Endodermal cell (in vitro differentiated cells): ENCODE results near the gene SOX15. TPM values are rescaled to one million over a fixed set of nuclear protein-coding genes. Genes with fewer than 3 reads are reported as not detected.

Experiments used
- DNase-seq: peaks from one replicate; pipeline ENCODE4 v3.0.0-alpha.2; 2017
- H3K27ac ChIP-seq: 2 replicates; pipeline ENCODE4 v1.5.1; 2013; ENCODE audit warnings: mild to moderate bottlenecking, low read depth, low read length, moderate library complexity
- H3K27me3 ChIP-seq: 2 replicates; pipeline ENCODE4 v1.6.1; 2013; ENCODE audit warnings: mild to moderate bottlenecking, low read length, moderate library complexity; ENCODE audit not compliant: insufficient read depth, control insufficient read depth, poor library complexity, severe bottlenecking
- H3K36me3 ChIP-seq: 2 replicates; pipeline ENCODE4 v1.7.0; 2013; ENCODE audit warnings: mild to moderate bottlenecking, low read length, moderate library complexity; ENCODE audit not compliant: control insufficient read depth, insufficient read depth
- H3K4me1 ChIP-seq: one replicate; pipeline ENCODE4 v1.7.0; 2013; ENCODE audit warnings: low read length; ENCODE audit not compliant: control insufficient read depth, insufficient read depth
- H3K4me3 ChIP-seq: 2 replicates; pipeline ENCODE4 v1.5.1; 2013; ENCODE audit warnings: mild to moderate bottlenecking, low read length, moderate library complexity
- H3K9ac ChIP-seq: 2 replicates; pipeline ENCODE4 v1.6.1; 2013; ENCODE audit warnings: mild to moderate bottlenecking, low read length, moderate library complexity; ENCODE audit not compliant: poor library complexity, severe bottlenecking; ENCODE audit errors: extremely low read depth
- H3K9me3 ChIP-seq: 2 replicates; pipeline ENCODE4 v1.6.1; 2013; ENCODE audit warnings: mild to moderate bottlenecking, low read length, moderate library complexity; ENCODE audit not compliant: control insufficient read depth
- H3K27ac Mint-ChIP-seq: 2 replicates; pipeline ENCODE4 v1.8.0; 2020; ENCODE audit warnings: mixed read lengths
- H3K27me3 Mint-ChIP-seq: 2 replicates; pipeline ENCODE4 v1.8.0; 2021; ENCODE audit warnings: mild to moderate bottlenecking, mixed read lengths; ENCODE audit not compliant: insufficient read depth
- H3K36me3 Mint-ChIP-seq: 2 replicates; pipeline ENCODE4 v1.8.0; 2020; ENCODE audit warnings: low read depth, mixed read lengths
- H3K4me1 Mint-ChIP-seq: 2 replicates; pipeline ENCODE4 v1.8.0; 2020; ENCODE audit warnings: mixed read lengths
- H3K4me3 Mint-ChIP-seq: 2 replicates; pipeline ENCODE4 v1.8.0; 2020; ENCODE audit warnings: mild to moderate bottlenecking, moderate library complexity, mixed read lengths
- H3K9me3 Mint-ChIP-seq: 2 replicates; pipeline ENCODE4 v1.8.0; 2020; ENCODE audit warnings: mild to moderate bottlenecking, mixed read lengths
- WGBS, 2 experiments: methylation state at CpG; one replicate each; pipeline versions ENCODE4 v1.1.5 to v1.1.7; 2013; ENCODE audit warnings: missing lambda C conversion rate in 2 of 2, mixed read lengths in 1 of 2; ENCODE audit not compliant: insufficient coverage in 1 of 2, insufficient read length in 1 of 2; 5-methylcytosine and 5-hydroxymethylcytosine counted together
- total RNA-seq, 2 donors: library from RNA; stranded (reverse); fragmentation: NEBNext Ultra II Directional in 1 of 2; extraction: Animal tissue kit (Norgen Biotek cat#: 25700) in 1 of 2; gene quantifications; 2 replicates in 1 of 2; 3 replicates in 1 of 2; pipeline ENCODE4 v1.2.1, GENCODE V29; 2021
- TF ChIP-seq, protein P1 (sequence below): fragments of 200-600 bp; sonication (generic); conservative IDR thresholded peaks from 2 replicates; pipeline ENCODE4 v1.5.0; 2021; ENCODE audit warnings: antibody characterized with exemption, mild to moderate bottlenecking

Gene SOX15
- total RNA-seq, 2 donors from 2014 or later: 6.4 to 7.3 TPM

DNA sequence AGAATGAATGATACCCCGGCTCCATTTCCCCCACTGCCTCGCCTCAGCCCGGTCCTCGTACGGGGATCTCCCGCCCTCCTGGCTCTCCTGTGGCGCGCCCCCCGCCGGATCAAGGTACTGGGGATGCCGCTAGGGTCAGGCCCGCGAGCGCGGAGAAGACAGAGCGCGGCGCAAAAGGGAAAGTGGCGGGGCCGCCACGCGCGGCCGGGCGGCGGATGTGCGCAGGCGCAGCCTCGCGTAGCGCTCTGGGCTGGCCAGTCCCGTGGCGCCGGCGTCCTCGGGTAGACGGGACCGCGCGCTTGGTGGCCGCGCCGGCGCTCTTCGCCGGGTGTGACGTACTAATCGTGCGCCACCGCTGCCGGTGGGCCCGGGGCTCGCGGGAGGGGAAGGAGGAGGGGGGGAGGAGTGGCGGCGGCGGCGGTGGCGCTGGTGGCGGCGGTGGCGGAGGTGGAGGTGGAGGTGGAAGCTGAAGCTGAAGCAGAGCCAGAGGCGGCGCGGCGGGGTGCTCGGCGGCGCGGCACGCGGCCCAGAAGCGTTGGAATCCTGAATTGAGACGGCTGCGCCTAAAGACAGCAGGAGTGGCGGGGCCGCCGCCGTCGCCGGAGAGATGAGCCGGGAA lies 28.2 kb downstream of the SOX15 start, which contains the start of gene SENP3:
Gene SENP3, plus strand, starts transcription at position 331 of the 619 bp plus-strand sequence. CDS start 1,158 bp downstream, outside the sequence.
- H3K9me3 ChIP-seq: no peaks in the 10 kb centered on the region
- Mint-ChIP-seq H3K4me1 (peaks cover 33% of the 10 kb centered on the region), H3K4me3 (peak within 1 kb of the TSS; percentile 79), H3K27ac (peak within 1 kb of the TSS; percentile 98), H3K27me3 (no peaks in the 10 kb centered on the region), H3K9me3 (no peaks in the 10 kb centered on the region), H3K36me3 (peaks cover 27% of the 10 kb centered on the region)
- no peaks in the 10 kb centered on the region for H3K27me3 ChIP-seq
- H3K9ac ChIP-seq: peak within 1 kb of the TSS; percentile 75
- H3K27ac ChIP-seq: peak within 1 kb of the TSS; percentile 89
- peak; percentile 97 for DNase-seq
- H3K4me1 ChIP-seq: peaks cover 3% of the 10 kb centered on the region
- TF ChIP-seq, protein P1, sequence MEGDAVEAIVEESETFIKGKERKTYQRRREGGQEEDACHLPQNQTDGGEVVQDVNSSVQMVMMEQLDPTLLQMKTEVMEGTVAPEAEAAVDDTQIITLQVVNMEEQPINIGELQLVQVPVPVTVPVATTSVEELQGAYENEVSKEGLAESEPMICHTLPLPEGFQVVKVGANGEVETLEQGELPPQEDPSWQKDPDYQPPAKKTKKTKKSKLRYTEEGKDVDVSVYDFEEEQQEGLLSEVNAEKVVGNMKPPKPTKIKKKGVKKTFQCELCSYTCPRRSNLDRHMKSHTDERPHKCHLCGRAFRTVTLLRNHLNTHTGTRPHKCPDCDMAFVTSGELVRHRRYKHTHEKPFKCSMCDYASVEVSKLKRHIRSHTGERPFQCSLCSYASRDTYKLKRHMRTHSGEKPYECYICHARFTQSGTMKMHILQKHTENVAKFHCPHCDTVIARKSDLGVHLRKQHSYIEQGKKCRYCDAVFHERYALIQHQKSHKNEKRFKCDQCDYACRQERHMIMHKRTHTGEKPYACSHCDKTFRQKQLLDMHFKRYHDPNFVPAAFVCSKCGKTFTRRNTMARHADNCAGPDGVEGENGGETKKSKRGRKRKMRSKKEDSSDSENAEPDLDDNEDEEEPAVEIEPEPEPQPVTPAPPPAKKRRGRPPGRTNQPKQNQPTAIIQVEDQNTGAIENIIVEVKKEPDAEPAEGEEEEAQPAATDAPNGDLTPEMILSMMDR: no peak
- peaks cover 32% of the 10 kb centered on the region for H3K36me3 ChIP-seq
- H3K4me3 ChIP-seq: peak within 1 kb of the TSS; percentile 99
- WGBS, 2 experiments: 0% methylated on average over 23 to 76 of the region's 82 CpGs

DNA sequence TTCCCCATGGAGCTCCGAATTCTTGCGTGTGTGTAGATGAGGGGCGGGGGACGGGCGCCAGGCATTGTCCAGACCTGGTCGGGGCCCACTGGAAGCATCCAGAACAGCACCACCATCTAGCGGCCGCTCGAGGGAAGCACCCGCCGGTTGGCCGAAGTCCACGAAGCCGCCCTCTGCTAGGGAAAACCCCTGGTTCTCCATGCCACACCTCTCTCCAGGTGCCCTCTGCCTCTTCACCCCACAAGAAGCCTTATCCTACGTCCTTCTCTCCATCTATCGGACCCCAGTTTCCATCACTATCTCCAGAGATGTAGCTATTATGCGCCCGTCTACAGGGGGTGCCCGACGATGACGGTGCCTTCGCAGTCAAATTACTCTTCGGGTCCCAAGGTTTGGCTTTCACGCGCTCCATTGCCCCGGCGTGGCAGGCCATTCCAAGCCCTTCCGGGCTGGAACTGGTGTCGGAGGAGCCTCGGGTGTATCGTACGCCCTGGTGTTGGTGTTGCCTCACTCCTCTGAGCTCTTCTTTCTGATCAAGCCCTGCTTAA lies 28.8 kb downstream of the SOX15 start:
- H3K4me1 ChIP-seq: peaks cover 3% of the 10 kb centered on the region
- peak overlapping the region; percentile 99 for H3K4me3 ChIP-seq
- H3K36me3 ChIP-seq: peaks cover 27% of the 10 kb centered on the region
- no peaks in the 10 kb centered on the region for H3K27me3 ChIP-seq
- H3K9me3 ChIP-seq: no peaks in the 10 kb centered on the region
- Mint-ChIP-seq H3K4me3 (peak overlapping the region; percentile 79), H3K36me3 (peaks cover 24% of the 10 kb centered on the region), H3K27me3 (no peaks in the 10 kb centered on the region), H3K4me1 (peaks cover 33% of the 10 kb centered on the region), H3K27ac (peak overlapping the region; percentile 98), H3K9me3 (no peaks in the 10 kb centered on the region)
- peak overlapping the region; percentile 89 for H3K27ac ChIP-seq
- peak; percentile 98 for DNase-seq
- peak overlapping the region; percentile 75 for H3K9ac ChIP-seq
- 0 to 1% methylated on average over 23 to 32 of the region's 32 CpGs for WGBS, 2 experiments
- TF ChIP-seq, protein P1: peak; percentile 78

DNA sequence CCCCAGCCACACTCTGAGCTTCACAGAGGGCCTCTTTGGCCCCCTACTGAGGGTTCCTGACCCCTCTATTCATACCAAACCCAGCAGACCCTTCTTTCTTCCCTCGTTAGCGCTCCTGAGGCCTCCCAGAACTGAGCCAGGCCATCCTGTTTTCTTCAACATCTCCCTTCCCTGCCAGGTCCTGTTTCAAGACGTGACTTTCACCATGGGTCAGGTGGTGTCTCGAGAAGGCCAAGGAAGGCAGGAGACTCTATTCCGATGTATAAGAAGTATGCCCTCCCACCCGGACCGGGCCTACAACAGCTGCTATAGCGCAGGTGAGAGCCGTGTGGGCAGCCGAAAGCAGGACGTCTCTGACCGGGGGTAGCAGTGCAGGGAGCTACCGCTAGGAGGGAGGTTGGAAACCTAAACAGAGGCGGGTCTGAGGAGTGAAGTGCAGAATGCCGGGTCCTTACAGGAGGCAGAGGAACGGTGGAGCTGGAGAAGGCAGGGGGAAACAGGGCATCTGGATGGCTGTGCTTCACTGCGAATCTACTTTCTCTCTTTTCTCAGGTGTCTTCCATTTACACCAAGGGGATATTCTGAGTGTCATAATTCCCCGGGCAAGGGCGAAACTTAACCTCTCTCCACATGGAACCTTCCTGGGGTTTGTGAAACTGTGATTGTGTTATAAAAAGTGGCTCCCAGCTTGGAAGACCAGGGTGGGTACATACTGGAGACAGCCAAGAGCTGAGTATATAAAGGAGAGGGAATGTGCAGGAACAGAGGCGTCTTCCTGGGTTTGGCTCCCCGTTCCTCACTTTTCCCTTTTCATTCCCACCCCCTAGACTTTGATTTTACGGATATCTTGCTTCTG lies 29.5 kb downstream of the SOX15 start:
- Histone ChIP-seq H3K4me3 (peak overlapping the region; percentile 99), H3K9ac (peak overlapping the region; percentile 21), H3K4me1 (peaks cover 3% of the 10 kb centered on the region), H3K27me3 (no peaks in the 10 kb centered on the region), H3K9me3 (no peaks in the 10 kb centered on the region), H3K36me3 (peaks cover 20% of the 10 kb centered on the region), H3K27ac (peak overlapping the region; percentile 77)
- Mint-ChIP-seq H3K4me1 (peaks cover 35% of the 10 kb centered on the region), H3K4me3 (peak overlapping the region; percentile 79), H3K27me3 (no peaks in the 10 kb centered on the region), H3K9me3 (no peaks in the 10 kb centered on the region), H3K36me3 (peaks cover 17% of the 10 kb centered on the region), H3K27ac (peak overlapping the region; percentile 98)
- TF ChIP-seq, protein P1: peak; percentile 77
- 32 to 42% methylated on average over 15 to 20 of the region's 22 CpGs for WGBS, 2 experiments
- peak; percentile 98 for DNase-seq
